Endothelial cell of umbilical vein (primary cell): ENCODE measurements around the gene FAM20A. TPM values are rescaled to one million over a fixed set of nuclear protein-coding genes. Genes with fewer than 3 reads are reported as not detected.
A peak's percentile ranks its signal among the peaks of the same experiment; 100 is the strongest.

Experiments
- Bru-seq: library from RNA; stranded (reverse); fragments of 400-500 nt; gene quantifications from one replicate; lab custom pipeline; 2021; lab: Mats Ljungman, UMichigan
- BruChase-seq, 2 experiments: library from RNA; stranded (reverse); fragments of 400-500 nt; gene quantifications; one replicate each; lab custom pipeline; 2021; lab: Mats Ljungman, UMichigan
- BruUV-seq: library from RNA; stranded (reverse); fragments of 400-500 nt; replicated peaks from 2 replicates; lab custom pipeline; 2021; lab: Mats Ljungman, UMichigan
- CTCF ChIA-PET: fragments of 300-600, 350-600 bp; sonication (Branson Sonifier 250); formaldehyde crosslinking; loops from one replicate; lab custom pipeline; 2021; ENCODE audit warnings: antibody characterized with exemption, inconsistent platforms; lab: Charles Lee
- POLR2A ChIA-PET: fragments of 300-600, 350-600 bp; sonication (Branson Sonifier 250); formaldehyde crosslinking; loops from one replicate; lab custom pipeline; 2021; ENCODE audit warnings: antibody characterized with exemption, inconsistent platforms; lab: Charles Lee
- DNase-seq: peaks from one replicate; pipeline ENCODE4 v3.0.0-alpha.2; 2011; ENCODE audit warnings: low read depth, low spot score
- FAIRE-seq: peaks from 2 replicates; lab custom pipeline; 2011; peaks lifted over from hg19 to GRCh38; lab: Jason Lieb, UNC
- H2AFZ ChIP-seq: 2 replicates; pipeline ENCODE4 v1.6.0; 2012; ENCODE audit warnings: low read depth, low read length, control low read depth, inconsistent platforms
- H3K27ac ChIP-seq: 2 replicates; pipeline ENCODE4 v1.5.1; 2011; ENCODE audit warnings: low read depth, mild to moderate bottlenecking, control low read depth, low read length, moderate library complexity; ENCODE audit not compliant: insufficient read depth
- H3K27me3 ChIP-seq, 2 experiments: 2 replicates each; pipeline versions ENCODE4 v1.6.0 to v1.6.1; 2011; ENCODE audit warnings: low read length in 2 of 2, mixed read lengths in 1 of 2; ENCODE audit not compliant: control insufficient read depth in 2 of 2, insufficient read depth in 2 of 2
- H3K36me3 ChIP-seq, 2 experiments: 2 replicates in 1 of 2; 3 replicates in 1 of 2; pipeline ENCODE4 v1.5.1; 2011; ENCODE audit warnings: low read length in 2 of 2, mild to moderate bottlenecking in 1 of 2, moderate library complexity in 1 of 2; ENCODE audit not compliant: control insufficient read depth in 2 of 2, insufficient read depth in 2 of 2; ENCODE audit errors: extremely low read depth in 1 of 2
- H3K4me1 ChIP-seq: 3 replicates; pipeline ENCODE4 v1.5.1; 2011; ENCODE audit warnings: mild to moderate bottlenecking, low read length; ENCODE audit not compliant: control insufficient read depth, insufficient read depth; ENCODE audit errors: extremely low read depth
- H3K4me2 ChIP-seq: 2 replicates; pipeline ENCODE4 v1.6.1; 2011; ENCODE audit warnings: low read length, control low read depth, mixed read lengths; ENCODE audit not compliant: insufficient read depth
- H3K4me3 ChIP-seq, 3 experiments: fragments of 200-600 bp in 1 of 3; sonication (generic), shearing (Covaris generic) in 1 of 3; replicated peaks in 1 of 3; 2 replicates each; pipeline ENCODE4 v1.5.1; 2011 to 2016; ENCODE audit warnings: control low read depth in 3 of 3, low read length in 3 of 3, mild to moderate bottlenecking in 2 of 3, inconsistent platforms in 1 of 3, low read depth in 1 of 3, moderate library complexity in 1 of 3; ENCODE audit not compliant: insufficient read depth in 1 of 3
- H3K79me2 ChIP-seq: 2 replicates; pipeline ENCODE4 v1.6.0; 2012; ENCODE audit warnings: low read length, inconsistent platforms; ENCODE audit not compliant: control insufficient read depth, insufficient read depth
- H3K9ac ChIP-seq: replicated peaks from 2 replicates; pipeline ENCODE3; 2011; ENCODE audit warnings: low read length, control low read depth; ENCODE audit not compliant: insufficient read depth; ENCODE audit errors: extremely low read depth
- H3K9me1 ChIP-seq: replicated peaks from 3 replicates; pipeline ENCODE4 v1.6.0; 2011; ENCODE audit warnings: mild to moderate bottlenecking, low read length; ENCODE audit not compliant: control insufficient read depth, insufficient read depth; ENCODE audit errors: extremely low read depth
- H3K9me3 ChIP-seq: replicated peaks from 2 replicates; pipeline ENCODE4 v1.5.1; 2012; ENCODE audit warnings: low read length, inconsistent platforms; ENCODE audit not compliant: control insufficient read depth, insufficient read depth
- H4K20me1 ChIP-seq: replicated peaks from 2 replicates; pipeline ENCODE3; 2011; ENCODE audit warnings: mild to moderate bottlenecking, low read length; ENCODE audit not compliant: control insufficient read depth, insufficient read depth; ENCODE audit errors: extremely low read depth
- EZH2 ChIP-seq: IDR thresholded peaks from 2 replicates; pipeline ENCODE4 v1.6.1; 2012; ENCODE audit warnings: borderline replicate concordance, low read depth, mild to moderate bottlenecking, moderate library complexity, low read length, inconsistent platforms; ENCODE audit not compliant: severe bottlenecking
- FOS ChIP-seq: IDR thresholded peaks from 2 replicates; pipeline ENCODE4 v1.6.1; 2011; ENCODE audit warnings: mild to moderate bottlenecking, low read length, moderate library complexity, borderline replicate concordance; ENCODE audit not compliant: insufficient read depth
- GATA2 ChIP-seq: IDR thresholded peaks from 2 replicates; pipeline ENCODE4 v1.7.0; 2011; ENCODE audit warnings: low read depth, mild to moderate bottlenecking, moderate library complexity, mixed read lengths, low read length; ENCODE audit not compliant: insufficient read length, insufficient read depth
- JUN ChIP-seq: IDR thresholded peaks from 2 replicates; pipeline ENCODE4 v1.6.1; 2011; ENCODE audit warnings: borderline replicate concordance, low read depth; ENCODE audit not compliant: insufficient read length, insufficient read depth
- MYC ChIP-seq: IDR thresholded peaks from one replicate; pipeline ENCODE4 v1.6.1; 2011; ENCODE audit warnings: mild to moderate bottlenecking, low read depth, low read length
- POLR2A ChIP-seq: IDR thresholded peaks from 2 replicates; pipeline ENCODE4 v1.6.1; 2012; ENCODE audit warnings: low read depth, mild to moderate bottlenecking, control low read depth, low read length
- POLR2AphosphoS5 ChIP-seq: IDR thresholded peaks from 2 replicates; pipeline ENCODE4 v1.6.1; 2012; ENCODE audit warnings: low read depth, mild to moderate bottlenecking, control low read depth, low read length, moderate library complexity; ENCODE audit not compliant: insufficient read depth
- dilution Hi-C: fragments of 300-500 bp; cut with MboI; formaldehyde crosslinking; loops from one replicate; pipeline ENCODE4 v1.15.0; 2019; ENCODE audit warnings: low sequenced_read_pairs; ENCODE audit not compliant: extremely low pct_ligation_motif_present
- intact Hi-C: fragments of 100-400 bp; cut with micrococcal nuclease; formaldehyde crosslinking; loops from one replicate; pipeline ENCODE4 v1.10.0; 2022
- long read RNA-seq: library from polyadenylated mRNA; stranded (forward); transcript quantifications from one replicate; pipeline ENCODE4 v2.0.0, GENCODE V29; 2021
- polyA minus RNA-seq, 3 experiments: library from RNA; depleted of rRNA, polyadenylated mRNA; stranded (reverse); fragments of >200 nt; gene quantifications; 1 replicate in 1 of 3; 2 replicates in 2 of 3; pipeline ENCODE4 v1.2.3, GENCODE V29; 2011
- polyA plus RNA-seq, 4 experiments: library from polyadenylated mRNA; depleted of rRNA in 3 of 4; stranded (reverse) in 3 of 4; unstranded in 1 of 4; fragments of >200 nt; gene quantifications; 2 replicates each; pipeline versions ENCODE4 v1.2.1 to v1.2.3, GENCODE V29; 2011 to 2012; ENCODE audit warnings: missing spikeins in 1 of 4
- total RNA-seq: library from RNA; stranded (reverse); gene quantifications from 2 replicates; pipeline ENCODE4 v1.2.3, GENCODE V29; 2021
- TF ChIP-seq, protein P1 (sequence below), 2 donors: IDR thresholded peaks; 1 replicate in 1 of 2; 2 replicates in 1 of 2; pipeline ENCODE4 v1.5.1; 2011; ENCODE audit warnings: low read length in 2 of 2, mild to moderate bottlenecking in 2 of 2, moderate library complexity in 2 of 2, control low read depth in 1 of 2, inconsistent platforms in 1 of 2, low read depth in 1 of 2; ENCODE audit not compliant: insufficient read depth in 1 of 2; ENCODE audit errors: extremely low read depth in 1 of 2
- TF ChIP-seq, protein P2 (sequence below): IDR thresholded peaks from 2 replicates; pipeline ENCODE4 v1.6.1; 2011; ENCODE audit not compliant: insufficient read depth, insufficient read length

Gene FAM20A
- total RNA-seq (not detected in 2 replicates), polyA plus RNA-seq (not detected in 2 replicates), polyA minus RNA-seq (not detected in 2 replicates), Bru-seq, nascent RNA (percentile 2 among the genes with signal in this experiment), BruChase-seq, experiment 1, labeled RNA remaining after a 6-hour chase (not detected), BruChase-seq, experiment 2, labeled RNA remaining after a 2-hour chase (percentile 2 among the genes with signal in this experiment)
- not detected in 2 replicates for polyA plus RNA-seq (2011; cell fraction: cytosol; rRNA removed)
- polyA plus RNA-seq (2011; cell fraction: nucleus; rRNA removed): not detected in 2 replicates
- polyA plus RNA-seq (2012): 0.10 and 0.21 TPM in 2 replicates
- polyA minus RNA-seq (2011; cell fraction: cytosol; rRNA and poly(A)+ RNA removed): not detected
- not detected in 2 replicates for polyA minus RNA-seq (2011; cell fraction: nucleus; rRNA and poly(A)+ RNA removed)
- long read RNA-seq: 0 reads

DNA sequence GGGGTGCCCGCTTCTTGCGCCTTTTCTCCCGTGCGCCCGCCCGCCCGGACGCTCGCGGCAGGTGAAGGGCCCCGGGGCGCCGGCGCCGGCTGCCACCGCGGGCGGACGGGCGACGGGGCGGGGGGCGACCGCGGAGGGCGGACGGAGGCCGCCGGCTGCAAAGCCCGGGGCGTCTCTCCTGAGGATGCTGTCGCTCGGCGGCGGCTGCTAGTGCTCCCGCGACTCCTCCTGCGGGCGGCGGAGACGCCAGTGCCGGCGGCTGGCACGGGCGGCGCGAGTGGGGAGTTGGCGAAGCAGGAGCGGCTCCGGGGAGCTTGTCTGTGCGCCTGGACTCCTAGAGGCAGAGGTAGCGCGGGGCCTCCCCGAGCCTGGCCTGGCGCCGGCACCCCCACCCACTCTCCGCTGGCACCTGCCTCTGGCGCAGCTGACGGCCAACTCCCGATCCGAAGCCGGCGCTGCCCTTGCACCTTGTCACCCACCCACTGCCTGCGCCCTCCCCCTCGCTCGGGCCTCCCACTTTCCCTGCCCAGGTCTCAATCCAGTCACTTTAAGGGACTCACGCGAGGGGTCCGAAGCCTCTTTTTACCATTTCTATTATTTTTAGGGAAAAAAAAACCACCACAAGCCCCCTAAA, at the start of gene FAM20A:
FAM20A (minus strand) TSS at position 437 of the 634 bp plus-strand sequence. CDS start 701 bp downstream, outside the sequence.
- H3K4me2 ChIP-seq: peak within 1 kb of the TSS; percentile 30
- ChIA-PET CTCF (no interaction called here), POLR2A (no interaction called here)
- H3K4me3 ChIP-seq: peak within 1 kb of the TSS in 2 of 3 experiments; percentile 14 to 20
- no peaks in the 10 kb centered on the region for H3K79me2 ChIP-seq
- TF ChIP-seq EZH2 (peak; percentile 60), JUN (no peak)
- H2AFZ ChIP-seq: peak within 1 kb of the TSS; percentile 13
- no peak within 1 kb of the TSS for H3K9ac ChIP-seq
- no peaks in the 10 kb centered on the region for H4K20me1 ChIP-seq
- H3K27ac ChIP-seq: no peak within 1 kb of the TSS
- dilution Hi-C loops: no loop called here
- peaks cover 43 to 53% of the 10 kb centered on the region in 2 experiments for H3K27me3 ChIP-seq
- no TSS peak for BruUV-seq
- no peaks in the 10 kb centered on the region for H3K36me3 ChIP-seq
- no peaks in the 10 kb centered on the region for H3K9me3 ChIP-seq
- peaks cover 3% of the 10 kb centered on the region for H3K4me1 ChIP-seq
- no peaks in the 10 kb centered on the region for H3K9me1 ChIP-seq
- FAIRE-seq (no peak), DNase-seq (no peak)
- intact Hi-C loops: no loop called here

DNA sequence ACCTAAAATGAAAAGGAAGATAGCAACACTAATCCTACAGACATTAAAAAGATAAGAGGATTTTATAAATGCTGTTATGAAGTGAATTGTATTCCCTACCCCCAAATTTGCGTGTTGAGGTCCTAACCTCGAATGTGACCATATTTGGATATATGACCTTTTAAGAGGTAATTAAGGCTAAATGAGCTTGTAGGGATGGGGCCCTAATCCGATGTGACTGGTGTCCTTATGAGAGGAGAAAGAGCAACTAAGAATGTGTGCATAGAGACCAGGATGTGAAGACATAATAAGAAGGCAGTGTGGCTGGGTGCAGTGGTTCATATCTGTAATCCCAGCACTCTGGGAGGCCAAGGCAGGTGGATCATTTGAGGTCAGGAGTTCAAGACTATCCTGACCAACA, 48.2 kb upstream of the FAM20A start:
- H2AFZ ChIP-seq: no peak overlapping the region
- H3K27ac ChIP-seq: no peak overlapping the region
- no peak for TF ChIP-seq POLR2AphosphoS5
- TF ChIP-seq, protein P1, sequence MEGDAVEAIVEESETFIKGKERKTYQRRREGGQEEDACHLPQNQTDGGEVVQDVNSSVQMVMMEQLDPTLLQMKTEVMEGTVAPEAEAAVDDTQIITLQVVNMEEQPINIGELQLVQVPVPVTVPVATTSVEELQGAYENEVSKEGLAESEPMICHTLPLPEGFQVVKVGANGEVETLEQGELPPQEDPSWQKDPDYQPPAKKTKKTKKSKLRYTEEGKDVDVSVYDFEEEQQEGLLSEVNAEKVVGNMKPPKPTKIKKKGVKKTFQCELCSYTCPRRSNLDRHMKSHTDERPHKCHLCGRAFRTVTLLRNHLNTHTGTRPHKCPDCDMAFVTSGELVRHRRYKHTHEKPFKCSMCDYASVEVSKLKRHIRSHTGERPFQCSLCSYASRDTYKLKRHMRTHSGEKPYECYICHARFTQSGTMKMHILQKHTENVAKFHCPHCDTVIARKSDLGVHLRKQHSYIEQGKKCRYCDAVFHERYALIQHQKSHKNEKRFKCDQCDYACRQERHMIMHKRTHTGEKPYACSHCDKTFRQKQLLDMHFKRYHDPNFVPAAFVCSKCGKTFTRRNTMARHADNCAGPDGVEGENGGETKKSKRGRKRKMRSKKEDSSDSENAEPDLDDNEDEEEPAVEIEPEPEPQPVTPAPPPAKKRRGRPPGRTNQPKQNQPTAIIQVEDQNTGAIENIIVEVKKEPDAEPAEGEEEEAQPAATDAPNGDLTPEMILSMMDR (IDR thresholded peaks at IDR 0.05; ENCODE audit: extremely low read depth in 1 of 2, insufficient read depth in 1 of 2, low read depth in 1 of 2, low read length in 2 of 2): no peak
- TF ChIP-seq, protein P2, sequence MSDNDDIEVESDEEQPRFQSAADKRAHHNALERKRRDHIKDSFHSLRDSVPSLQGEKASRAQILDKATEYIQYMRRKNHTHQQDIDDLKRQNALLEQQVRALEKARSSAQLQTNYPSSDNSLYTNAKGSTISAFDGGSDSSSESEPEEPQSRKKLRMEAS: no peak
- no peak for TF ChIP-seq MYC
- TF ChIP-seq JUN: no peak
- TF ChIP-seq EZH2: no peak
- TF ChIP-seq GATA2: no peak
- no peak for TF ChIP-seq FOS
- TF ChIP-seq POLR2A: no peak
- H3K36me3 ChIP-seq: no peaks in the 10 kb centered on the region
- ChIA-PET POLR2A (no interaction called here), CTCF (interaction anchor here (0.9 kb wide), 1 partner anchor 9 kb away, joined by 4 read pairs; no protein-coding TSS in a partner anchor)
- DNase-seq: no peak
- no peaks in the 10 kb centered on the region for H4K20me1 ChIP-seq
- H3K4me2 ChIP-seq: no peak overlapping the region
- no peak overlapping the region for H3K9ac ChIP-seq
- no peaks in the 10 kb centered on the region for H3K9me1 ChIP-seq
- intact Hi-C loops: no loop called here
- dilution Hi-C loops: no loop called here
- no peaks in the 10 kb centered on the region for H3K9me3 ChIP-seq
- BruUV-seq: no TSS peak
- H3K79me2 ChIP-seq: no peaks in the 10 kb centered on the region
- H3K4me1 ChIP-seq: no peaks in the 10 kb centered on the region
- H3K4me3 ChIP-seq: no peak overlapping the region
- no peaks in the 10 kb centered on the region for H3K27me3 ChIP-seq
- no peak for FAIRE-seq
